ENCODE results near the gene TMPRSS6.

DNA sequence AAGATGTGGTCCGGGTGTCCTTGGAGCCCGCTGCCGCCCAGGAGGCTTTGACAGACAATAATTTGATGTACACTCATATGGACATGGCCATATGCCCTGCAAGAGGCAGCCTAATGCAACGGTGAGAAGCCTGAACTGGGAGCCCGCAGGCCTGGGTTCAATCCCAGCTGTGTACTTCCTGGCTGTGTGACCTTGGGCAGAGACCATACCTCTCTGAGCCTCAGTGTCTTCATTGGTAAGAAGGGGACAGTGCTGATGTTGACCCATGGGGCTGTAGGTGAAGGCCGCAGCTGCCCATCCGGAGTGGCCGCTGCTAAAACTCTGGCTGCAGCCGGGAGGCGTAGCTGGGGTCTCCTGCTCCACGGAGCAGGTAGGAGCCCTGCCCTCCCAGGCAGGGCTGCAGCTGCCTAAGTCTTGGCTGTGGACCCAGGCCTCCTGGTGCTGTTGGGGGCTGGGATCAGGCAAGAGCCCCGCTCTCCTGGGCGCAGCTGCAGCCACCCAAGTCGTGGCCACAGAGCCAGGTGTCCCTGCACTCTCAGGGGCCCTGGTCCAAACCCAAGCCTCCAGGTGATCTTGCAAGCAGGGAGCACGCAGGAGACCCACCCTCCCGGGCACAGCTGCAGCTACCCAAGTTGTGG, 31.3 kb upstream of the TMPRSS6 start:
- TF ChIP-seq, protein P1, sequence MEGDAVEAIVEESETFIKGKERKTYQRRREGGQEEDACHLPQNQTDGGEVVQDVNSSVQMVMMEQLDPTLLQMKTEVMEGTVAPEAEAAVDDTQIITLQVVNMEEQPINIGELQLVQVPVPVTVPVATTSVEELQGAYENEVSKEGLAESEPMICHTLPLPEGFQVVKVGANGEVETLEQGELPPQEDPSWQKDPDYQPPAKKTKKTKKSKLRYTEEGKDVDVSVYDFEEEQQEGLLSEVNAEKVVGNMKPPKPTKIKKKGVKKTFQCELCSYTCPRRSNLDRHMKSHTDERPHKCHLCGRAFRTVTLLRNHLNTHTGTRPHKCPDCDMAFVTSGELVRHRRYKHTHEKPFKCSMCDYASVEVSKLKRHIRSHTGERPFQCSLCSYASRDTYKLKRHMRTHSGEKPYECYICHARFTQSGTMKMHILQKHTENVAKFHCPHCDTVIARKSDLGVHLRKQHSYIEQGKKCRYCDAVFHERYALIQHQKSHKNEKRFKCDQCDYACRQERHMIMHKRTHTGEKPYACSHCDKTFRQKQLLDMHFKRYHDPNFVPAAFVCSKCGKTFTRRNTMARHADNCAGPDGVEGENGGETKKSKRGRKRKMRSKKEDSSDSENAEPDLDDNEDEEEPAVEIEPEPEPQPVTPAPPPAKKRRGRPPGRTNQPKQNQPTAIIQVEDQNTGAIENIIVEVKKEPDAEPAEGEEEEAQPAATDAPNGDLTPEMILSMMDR (IDR thresholded peaks at IDR 0.05): no peak
- no peak for TF ChIP-seq EZH2 (IDR thresholded peaks at IDR 0.05; ENCODE audit: borderline replicate concordance, insufficient read depth, low read depth, low read length, poor library complexity, severe bottlenecking)
